H1 (cell line): ENCODE measurements around the gene NDUFB11.
"Not testable (repeated sequence)": the region's sequence is repeated elsewhere in the genome, so short reads cannot be mapped to it uniquely, and the experiment has no call there.

ENCODE experiments used
- EZH2 ChIP-seq: fragments of 200-600 bp; sonication (generic); IDR thresholded peaks from 2 replicates; pipeline ENCODE4 v1.7.1; 2012; ENCODE audit warnings: low read depth, mild to moderate bottlenecking, moderate library complexity, low read length, inconsistent platforms; ENCODE audit not compliant: severe bottlenecking
- HDAC6 ChIP-seq: IDR thresholded peaks from one replicate; pipeline ENCODE4 v1.7.1; 2012; ENCODE audit warnings: low read depth, mild to moderate bottlenecking, inconsistent platforms, low read length, moderate library complexity
- MAFK ChIP-seq: IDR thresholded peaks from 2 replicates; pipeline ENCODE4 v1.6.1; 2012; ENCODE audit warnings: low read depth, mild to moderate bottlenecking, improper control_type of control experiment, low read length
- NRF1 ChIP-seq: IDR thresholded peaks from 2 replicates; pipeline ENCODE4 v1.6.1; 2011; ENCODE audit warnings: mild to moderate bottlenecking, low read depth, low read length, improper control_type of control experiment
- POLR2A ChIP-seq, 2 experiments: IDR thresholded peaks; 1 replicate in 1 of 2; 2 replicates in 1 of 2; pipeline ENCODE4 v1.6.1; 2011; ENCODE audit warnings: low read depth in 2 of 2, low read length in 2 of 2, mild to moderate bottlenecking in 2 of 2; ENCODE audit errors: control extremely low read depth in 1 of 2
- SIRT6 ChIP-seq: IDR thresholded peaks from one replicate; pipeline ENCODE4 v1.7.1; 2012; ENCODE audit warnings: low read length, inconsistent platforms
- TBP ChIP-seq: IDR thresholded peaks from 2 replicates; pipeline ENCODE4 v1.6.1; 2011; ENCODE audit warnings: low read depth, low read length, improper control_type of control experiment
- TF ChIP-seq, protein P1 (sequence below), 3 experiments: IDR thresholded peaks; 1 replicate in 2 of 3; 2 replicates in 1 of 3; pipeline versions ENCODE4 v1.5.1 to v1.6.1; 2011; ENCODE audit warnings: low read length in 3 of 3, mild to moderate bottlenecking in 3 of 3, inconsistent platforms in 2 of 3, low read depth in 1 of 3, moderate library complexity in 1 of 3; ENCODE audit not compliant: insufficient read depth in 1 of 3; ENCODE audit errors: control extremely low read depth in 1 of 3

DNA sequence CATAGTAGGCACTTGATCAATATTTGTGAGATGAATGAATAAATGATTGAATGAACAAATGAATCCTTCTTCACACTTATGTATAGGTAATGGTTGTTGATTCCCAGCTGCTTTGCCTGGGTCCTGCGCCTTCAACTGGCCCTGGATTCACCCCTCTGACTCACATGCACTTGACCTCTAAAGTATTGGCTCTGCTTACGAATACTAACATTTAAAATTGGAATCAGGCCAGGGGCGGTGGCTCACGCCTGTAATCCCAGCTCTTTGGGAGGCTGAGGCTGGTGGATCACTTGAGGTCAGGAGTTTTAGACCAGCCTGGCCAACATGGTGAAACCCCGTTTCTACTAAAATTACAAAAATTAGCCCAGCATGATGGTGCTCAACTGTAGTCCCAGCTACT lies 8.9 kb downstream of the NDUFB11 start:
- TF ChIP-seq, protein P1, sequence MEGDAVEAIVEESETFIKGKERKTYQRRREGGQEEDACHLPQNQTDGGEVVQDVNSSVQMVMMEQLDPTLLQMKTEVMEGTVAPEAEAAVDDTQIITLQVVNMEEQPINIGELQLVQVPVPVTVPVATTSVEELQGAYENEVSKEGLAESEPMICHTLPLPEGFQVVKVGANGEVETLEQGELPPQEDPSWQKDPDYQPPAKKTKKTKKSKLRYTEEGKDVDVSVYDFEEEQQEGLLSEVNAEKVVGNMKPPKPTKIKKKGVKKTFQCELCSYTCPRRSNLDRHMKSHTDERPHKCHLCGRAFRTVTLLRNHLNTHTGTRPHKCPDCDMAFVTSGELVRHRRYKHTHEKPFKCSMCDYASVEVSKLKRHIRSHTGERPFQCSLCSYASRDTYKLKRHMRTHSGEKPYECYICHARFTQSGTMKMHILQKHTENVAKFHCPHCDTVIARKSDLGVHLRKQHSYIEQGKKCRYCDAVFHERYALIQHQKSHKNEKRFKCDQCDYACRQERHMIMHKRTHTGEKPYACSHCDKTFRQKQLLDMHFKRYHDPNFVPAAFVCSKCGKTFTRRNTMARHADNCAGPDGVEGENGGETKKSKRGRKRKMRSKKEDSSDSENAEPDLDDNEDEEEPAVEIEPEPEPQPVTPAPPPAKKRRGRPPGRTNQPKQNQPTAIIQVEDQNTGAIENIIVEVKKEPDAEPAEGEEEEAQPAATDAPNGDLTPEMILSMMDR (IDR thresholded peaks at IDR 0.05; ENCODE audit: control extremely low read depth in 1 of 3, insufficient read depth in 1 of 3, low read depth in 1 of 3, low read length in 3 of 3): not testable (repeated sequence)
- not testable (repeated sequence) for TF ChIP-seq NRF1; TBP; EZH2; POLR2A (IDR thresholded peaks at IDR 0.05; ENCODE audit: control extremely low read depth in 1 of 2, low read depth in 2 of 2, low read length in 2 of 2); HDAC6; MAFK; SIRT6
